AG09309 (cell line): ENCODE data around the gene CDC42BPG.

ENCODE experiments used
- DNase-seq: peaks from one replicate; pipeline ENCODE4 v3.0.0-alpha.2; 2010; ENCODE audit warnings: low read depth
- H3K4me3 ChIP-seq: 2 replicates; pipeline ENCODE4 v1.5.1; 2011; ENCODE audit warnings: mild to moderate bottlenecking, low read depth, low read length, moderate library complexity; ENCODE audit not compliant: control insufficient read depth
- CTCF ChIP-seq: IDR thresholded peaks from 2 replicates; pipeline ENCODE4 v1.5.1; 2011; ENCODE audit warnings: mild to moderate bottlenecking, low read depth, low read length, inconsistent platforms; ENCODE audit not compliant: insufficient read depth, control insufficient read depth; ENCODE audit errors: missing control alignments

CDC42BPG gene

GRCh38 chr11:64879244-64879900 lies 34.9 kb upstream of the CDC42BPG start:
- no peak for TF ChIP-seq CTCF
- DNase-seq, result no peak
- peak overlapping the region; percentile 78 for H3K4me3 ChIP-seq

- peak; percentile 56 for TF ChIP-seq CTCF
- H3K4me3 ChIP-seq, result peak within 1 kb of the TSS; percentile 78
- peak; percentile 83 for DNase-seq
Observed at GRCh38 chr11:64878494-64879243, 34.2 kb upstream of the CDC42BPG start, which contains the start of gene EHD1. EHD1 (minus strand) TSS chr11:64878621; CDS start chr11:64878464, 157 bp downstream.

GRCh38 chr11:64878223-64878493 lies 33.7 kb upstream of the CDC42BPG start:
- H3K4me3 ChIP-seq, result peak overlapping the region; percentile 55
- no peak for TF ChIP-seq CTCF
- DNase-seq, result no peak

DNA sequence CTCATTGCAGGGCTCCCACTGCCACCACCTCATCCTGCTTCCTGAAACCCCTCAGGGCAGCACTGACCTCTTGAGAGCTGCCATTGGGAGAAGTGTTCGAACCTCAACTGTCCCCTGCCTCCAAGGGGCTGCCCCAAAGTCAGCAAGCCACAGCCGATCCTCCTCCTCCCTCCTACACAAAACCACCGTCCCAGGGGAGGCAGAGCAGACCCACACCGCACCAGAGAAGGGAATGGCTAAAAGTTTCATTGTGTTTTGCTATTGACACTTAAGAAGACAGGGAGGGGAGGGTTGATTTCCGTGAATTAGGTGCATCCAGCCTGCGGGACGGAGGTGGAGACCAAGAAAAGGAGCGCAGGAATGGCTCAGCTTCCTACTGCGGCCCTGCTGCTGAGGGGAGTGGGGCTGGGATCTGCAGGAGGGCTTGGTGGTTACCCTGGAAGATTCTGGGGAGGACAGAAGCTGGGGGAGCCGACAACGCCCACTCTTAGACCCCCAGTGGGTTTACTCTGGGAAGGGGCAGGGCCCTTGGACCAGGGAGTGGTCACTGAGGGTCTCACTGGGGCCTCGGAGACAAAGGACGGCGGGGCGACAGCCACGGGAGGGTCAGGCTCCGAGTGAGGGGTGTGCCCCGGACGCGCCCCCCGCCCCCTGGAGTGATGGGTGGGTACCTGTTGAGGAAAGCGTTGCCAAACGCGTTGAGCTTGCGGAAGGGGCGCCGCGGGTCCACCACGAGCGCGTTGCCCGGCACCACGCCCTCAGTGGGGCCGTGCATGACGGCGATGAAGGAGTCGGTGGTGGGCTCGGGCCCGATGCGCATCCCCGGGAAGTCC lies 33.2 kb upstream of the CDC42BPG start:
- DNase-seq, result no peak
- TF ChIP-seq CTCF, result no peak
- H3K4me3 ChIP-seq, result peak overlapping the region; percentile 55

DNA sequence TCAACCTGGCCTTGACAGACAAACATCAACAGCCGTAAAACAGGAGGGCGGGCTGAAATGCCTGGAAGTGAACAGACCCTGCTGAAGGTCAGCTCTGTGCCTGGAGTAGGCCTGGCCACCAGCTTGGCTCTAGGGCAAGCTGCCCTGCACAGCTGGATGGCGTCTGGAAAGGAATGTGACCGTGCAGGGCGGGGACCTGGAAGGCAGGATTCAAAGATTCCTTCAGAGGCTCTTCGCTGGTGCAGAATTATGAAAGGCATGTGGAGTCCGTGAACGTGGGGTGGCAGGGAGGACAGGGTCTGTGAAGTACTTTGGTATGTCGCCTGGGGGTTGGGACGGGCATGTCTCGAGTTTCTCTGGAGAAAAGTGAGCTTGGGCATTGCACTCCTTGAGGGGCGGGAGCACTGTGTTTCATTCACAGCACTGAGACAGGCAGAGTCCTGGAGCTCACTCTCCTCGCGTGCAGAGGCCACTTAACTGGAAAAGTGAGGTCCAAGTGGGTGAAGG lies 32.4 kb upstream of the CDC42BPG start:
- H3K4me3 ChIP-seq, result peak overlapping the region; percentile 55
- DNase-seq, result no peak

More for the DNA sequence above, 32.4 kb upstream of the CDC42BPG start:
- no peak for TF ChIP-seq CTCF
